Thoracic aorta (tissue), 2 donors: ENCODE data around the gene LDLRAD3. TPM values are rescaled to one million over a fixed set of nuclear protein-coding genes. Genes with fewer than 3 reads are reported as not detected.

Experiments used
- ATAC-seq: fragments of 150-250 bp; one replicate; pipeline ENCODE4 v1.8.0; 2017; ENCODE audit warnings: low read depth; ENCODE audit not compliant: insufficient number of reproducible peaks, low FRiP score
- DNase-seq: peaks from one replicate; pipeline ENCODE4 v3.0.0-alpha.2; 2020; ENCODE audit warnings: low spot score
- H3K27ac ChIP-seq, 2 donors: fragments of 200-600 bp; sonication (generic); 1 replicate in 1 of 2; 2 replicates in 1 of 2; pipeline ENCODE4 v1.5.1; 2016; ENCODE audit warnings: mild to moderate bottlenecking in 2 of 2, moderate library complexity in 2 of 2
- H3K27me3 ChIP-seq: fragments of 200-600 bp; sonication (generic); replicated peaks from 2 replicates; pipeline ENCODE4 v1.6.0; 2016; ENCODE audit warnings: mild to moderate bottlenecking; ENCODE audit not compliant: insufficient read depth
- H3K36me3 ChIP-seq: fragments of 200-600 bp; sonication (generic); one replicate; pipeline ENCODE4 v1.5.1; 2016
- H3K4me1 ChIP-seq, 2 donors: fragments of 200-600 bp; sonication (generic); 1 replicate in 1 of 2; 2 replicates in 1 of 2; pipeline versions ENCODE4 v1.5.1 to v1.6.0; 2016; ENCODE audit warnings: low read depth in 2 of 2, mild to moderate bottlenecking in 1 of 2; ENCODE audit not compliant: control insufficient read depth in 1 of 2
- H3K4me3 ChIP-seq: fragments of 200-600 bp; sonication (generic); 2 replicates; pipeline ENCODE4 v1.5.1; 2016; ENCODE audit warnings: mild to moderate bottlenecking
- H3K9me3 ChIP-seq: fragments of 200-600 bp; sonication (generic); 2 replicates; pipeline ENCODE4 v1.5.1; 2016
- total RNA-seq, 2 donors: library from RNA; depleted of rRNA; stranded (reverse); fragments of >200 nt; gene quantifications; one replicate each; pipeline versions ENCODE4 v1.1.0 to v1.2.3, GENCODE V29; 2016
- TF ChIP-seq, protein P1 (sequence below): fragments of 200-600 bp; sonication (generic); IDR thresholded peaks from one replicate; pipeline ENCODE4 v1.5.1; 2019; ENCODE audit warnings: antibody characterized with exemption

LDLRAD3 gene
- total RNA-seq, 2 donors from 2014 or later = 6.1 to 17.2 TPM

DNA sequence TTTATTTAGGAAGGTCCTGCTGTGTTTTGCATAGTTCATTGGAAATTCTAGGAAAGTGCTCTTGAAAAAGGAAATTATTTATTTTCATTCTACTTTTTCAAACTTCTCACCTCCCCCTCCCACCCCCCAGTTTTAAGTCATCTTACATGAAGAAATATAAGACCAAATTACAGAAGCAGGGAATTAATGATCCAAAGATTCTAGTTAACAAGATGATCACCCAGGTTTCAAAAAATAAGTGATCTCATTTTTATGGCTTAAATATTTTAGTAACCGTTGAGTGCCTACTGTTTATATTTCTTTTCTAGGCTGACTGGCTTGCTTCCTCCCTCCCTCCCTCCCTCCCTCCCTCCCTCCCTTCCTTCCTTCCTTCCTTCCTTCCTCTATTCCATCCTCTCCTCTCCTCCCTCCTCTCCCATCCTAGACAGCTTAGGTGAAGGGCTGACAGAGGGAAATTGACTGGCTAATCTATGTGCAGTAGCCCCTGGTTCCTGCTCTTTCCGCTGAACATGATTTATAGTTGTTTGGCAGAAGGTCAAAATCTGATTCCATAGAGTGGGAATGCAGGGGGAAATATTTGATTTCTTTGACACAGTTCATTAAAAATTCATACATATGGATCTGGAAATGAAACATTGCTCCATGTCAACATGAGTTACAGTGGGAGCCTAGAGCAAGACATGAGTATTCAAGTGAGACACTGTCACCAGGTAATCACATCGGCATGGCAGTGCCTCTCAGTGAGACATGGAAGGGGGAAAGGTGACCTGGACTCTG lies 221.9 kb downstream of the LDLRAD3 start:
- no peaks in the 10 kb centered on the region for H3K9me3 ChIP-seq
- no peaks in the 10 kb centered on the region for H3K36me3 ChIP-seq
- DNase-seq (no peak), ATAC-seq (no peak)
- no peak overlapping the region for H3K27ac ChIP-seq
- H3K27me3 ChIP-seq = no peaks in the 10 kb centered on the region
- H3K4me3 ChIP-seq = no peak overlapping the region
- TF ChIP-seq, protein P1, sequence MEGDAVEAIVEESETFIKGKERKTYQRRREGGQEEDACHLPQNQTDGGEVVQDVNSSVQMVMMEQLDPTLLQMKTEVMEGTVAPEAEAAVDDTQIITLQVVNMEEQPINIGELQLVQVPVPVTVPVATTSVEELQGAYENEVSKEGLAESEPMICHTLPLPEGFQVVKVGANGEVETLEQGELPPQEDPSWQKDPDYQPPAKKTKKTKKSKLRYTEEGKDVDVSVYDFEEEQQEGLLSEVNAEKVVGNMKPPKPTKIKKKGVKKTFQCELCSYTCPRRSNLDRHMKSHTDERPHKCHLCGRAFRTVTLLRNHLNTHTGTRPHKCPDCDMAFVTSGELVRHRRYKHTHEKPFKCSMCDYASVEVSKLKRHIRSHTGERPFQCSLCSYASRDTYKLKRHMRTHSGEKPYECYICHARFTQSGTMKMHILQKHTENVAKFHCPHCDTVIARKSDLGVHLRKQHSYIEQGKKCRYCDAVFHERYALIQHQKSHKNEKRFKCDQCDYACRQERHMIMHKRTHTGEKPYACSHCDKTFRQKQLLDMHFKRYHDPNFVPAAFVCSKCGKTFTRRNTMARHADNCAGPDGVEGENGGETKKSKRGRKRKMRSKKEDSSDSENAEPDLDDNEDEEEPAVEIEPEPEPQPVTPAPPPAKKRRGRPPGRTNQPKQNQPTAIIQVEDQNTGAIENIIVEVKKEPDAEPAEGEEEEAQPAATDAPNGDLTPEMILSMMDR = no peak
- peaks cover 0 to 10% of the 10 kb centered on the region in 2 donors for H3K4me1 ChIP-seq

DNA sequence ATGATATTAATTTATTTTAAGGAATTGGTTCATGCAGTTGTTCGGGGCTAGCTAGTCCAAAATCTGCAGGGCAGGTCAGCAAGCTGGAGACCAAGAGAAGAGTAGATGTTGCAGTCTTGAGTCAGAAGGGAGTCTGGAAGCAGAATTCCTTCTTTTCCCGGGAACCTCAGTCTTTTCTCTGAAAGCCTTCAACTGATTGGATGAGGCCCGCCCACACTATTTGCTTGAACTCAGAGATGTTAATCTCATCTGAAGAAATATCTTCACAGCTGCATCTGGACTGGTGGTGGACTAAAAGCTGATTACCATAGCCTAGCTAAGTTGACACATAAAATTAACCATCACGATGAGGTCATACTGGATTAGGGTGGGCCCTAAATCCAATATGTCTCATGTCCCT lies 223.2 kb downstream of the LDLRAD3 start:
- DNase-seq (no peak), ATAC-seq (no peak)
- Histone ChIP-seq H3K4me1 (peaks cover 0 to 4% of the 10 kb centered on the region in 2 donors), H3K27ac (no peak overlapping the region), H3K9me3 (no peaks in the 10 kb centered on the region), H3K4me3 (no peak overlapping the region), H3K36me3 (no peaks in the 10 kb centered on the region), H3K27me3 (no peaks in the 10 kb centered on the region)
- TF ChIP-seq, protein P1 = no peak

DNA sequence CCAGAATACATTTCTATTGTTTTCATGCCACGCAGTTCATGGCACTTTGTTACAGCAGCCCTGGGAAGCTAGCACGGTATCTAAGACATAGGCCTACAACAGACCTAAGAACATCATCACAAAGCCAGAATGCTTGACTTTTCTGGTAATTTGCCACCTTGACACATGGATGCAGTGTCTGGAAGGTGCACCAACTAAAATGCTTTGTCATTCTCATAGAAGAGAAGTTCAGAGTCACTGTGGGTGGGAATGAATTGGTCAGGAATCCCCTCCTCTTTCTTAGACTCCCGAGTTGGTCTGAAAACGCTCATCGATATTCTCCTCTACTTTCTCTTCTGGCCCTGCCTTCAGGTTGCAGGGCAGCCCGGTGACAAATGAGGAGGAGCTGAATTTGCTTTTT lies 223.9 kb downstream of the LDLRAD3 start:
- Histone ChIP-seq H3K4me3 (no peak overlapping the region), H3K36me3 (no peaks in the 10 kb centered on the region), H3K27me3 (no peaks in the 10 kb centered on the region), H3K9me3 (no peaks in the 10 kb centered on the region), H3K4me1 (peaks cover 0 to 2% of the 10 kb centered on the region in 2 donors), H3K27ac (no peak overlapping the region)
- ATAC-seq (no peak), DNase-seq (no peak)
- TF ChIP-seq, protein P1 = no peak

DNA sequence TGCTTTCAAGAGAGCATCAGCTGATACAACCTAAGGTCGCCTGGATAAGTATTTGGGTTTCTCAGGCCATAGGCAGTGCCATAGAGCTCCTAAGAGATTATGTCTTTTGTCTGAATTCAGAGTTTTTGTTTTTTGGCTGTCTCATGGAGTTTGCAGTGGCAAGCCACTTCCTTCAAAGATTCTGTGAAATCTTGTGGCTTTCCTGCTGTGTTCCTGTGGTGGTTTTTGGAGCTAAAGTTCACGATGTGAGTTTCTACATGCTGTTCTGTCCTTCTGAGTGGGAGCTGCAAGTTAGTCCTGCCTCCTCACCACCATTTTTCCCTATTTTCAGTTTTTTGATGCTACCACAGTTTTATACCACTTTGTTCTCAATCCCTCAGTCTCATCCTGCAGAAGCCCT lies 234.0 kb downstream of the LDLRAD3 start:
- ATAC-seq = no peak
- no peak overlapping the region for H3K4me3 ChIP-seq
- DNase-seq = no peak
- TF ChIP-seq, protein P1 = no peak
- H3K4me1 ChIP-seq = no peaks in the 10 kb centered on the region
- H3K27ac ChIP-seq = no peak overlapping the region
- no peaks in the 10 kb centered on the region for H3K27me3 ChIP-seq
- H3K36me3 ChIP-seq = no peaks in the 10 kb centered on the region
- H3K9me3 ChIP-seq = no peaks in the 10 kb centered on the region

DNA sequence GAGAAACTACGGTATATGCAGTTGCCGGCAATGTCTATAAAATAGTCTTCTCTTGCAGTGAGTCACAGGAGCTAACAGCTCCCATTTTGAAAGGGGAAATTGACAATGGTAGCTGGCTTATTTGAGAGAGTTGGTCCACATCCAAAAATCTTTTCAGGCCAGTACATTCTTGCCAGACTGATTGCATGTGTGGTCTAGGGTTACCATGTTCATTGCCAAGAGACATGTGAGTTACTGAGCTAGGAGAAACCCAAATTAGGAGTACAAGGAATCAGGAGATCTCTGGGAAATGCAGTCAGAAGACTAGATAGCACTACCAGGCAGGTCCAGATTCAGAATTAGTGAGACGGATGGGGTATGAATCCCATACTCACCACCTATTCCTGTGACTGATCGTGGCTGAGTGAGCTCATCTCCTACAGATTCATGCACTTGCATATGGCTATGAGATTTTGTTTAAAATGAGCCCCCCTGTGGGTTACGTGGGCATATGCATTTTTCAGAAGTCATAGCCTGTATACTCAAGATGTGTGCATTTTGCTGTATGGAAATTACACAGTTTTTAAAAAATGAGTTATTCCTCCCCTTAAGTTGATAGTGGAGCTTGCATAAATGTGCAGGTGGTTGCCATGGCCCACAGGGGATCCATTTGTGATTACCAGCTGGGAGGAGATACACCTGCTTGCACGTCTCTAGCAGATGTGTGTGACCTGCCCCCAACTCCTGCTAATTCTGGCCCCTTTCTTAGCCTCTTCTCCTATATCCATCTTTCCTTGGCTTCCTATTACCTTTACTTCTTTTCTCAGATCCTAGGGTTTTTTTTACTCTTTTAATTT lies 242.7 kb downstream of the LDLRAD3 start:
- ATAC-seq (no peak), DNase-seq (no peak)

More for the DNA sequence above, 242.7 kb downstream of the LDLRAD3 start:
- Histone ChIP-seq H3K4me1 (no peaks in the 10 kb centered on the region), H3K4me3 (no peak overlapping the region), H3K27me3 (no peaks in the 10 kb centered on the region), H3K27ac (no peak overlapping the region), H3K9me3 (no peaks in the 10 kb centered on the region), H3K36me3 (no peaks in the 10 kb centered on the region)
- TF ChIP-seq, protein P1 = no peak
